Dermis lymphatic vessel endothelial cell (primary cell): Measurements from ENCODE around the gene PPL. TPM values are rescaled to one million over a fixed set of nuclear protein-coding genes. Genes with fewer than 3 reads are reported as not detected.

Source experiments
- total RNA-seq: library from RNA; depleted of rRNA; stranded (reverse); fragments of >200 nt; gene quantifications from 2 replicates; pipeline ENCODE4 v1.2.1, GENCODE V29; 2014

Gene PPL
- total RNA-seq: 2.5 and 3.2 TPM in 2 replicates

GRCh38 chr16:4936991-4937781, at the start of gene PPL:
PPL (minus strand) TSS chr16:4937148; CDS start chr16:4937045, 103 bp downstream.

GRCh38 chr16:4957720-4958509, 21.0 kb upstream of the PPL start, which contains the start of gene SEC14L5:
SEC14L5 (plus strand) TSS chr16:4958330; CDS start chr16:4959324, 994 bp downstream.

GRCh38 chr16:4846901-4847773, 89.8 kb downstream of the PPL start, which contains the start of the genes GLYR1 and UBN1:
GLYR1 (minus strand) TSS chr16:4847288; CDS start chr16:4847265, 23 bp downstream.
UBN1 (plus strand) TSS chr16:4847481; CDS start chr16:4852918, 5,437 bp downstream.

Other genes with a start within 250 kb of the PPL start
- 25.0 and 30.5 TPM in 2 replicates for gene NUDT16L1, start 243.6 kb downstream of the PPL start, total RNA-seq
- gene ANKS3, start 202.9 kb downstream of the PPL start, total RNA-seq: 12.9 and 13.1 TPM in 2 replicates
- gene DNAAF8, start 202.6 kb downstream of the PPL start, total RNA-seq: 0.17 and 0.33 TPM in 2 replicates
- 5.2 and 6.5 TPM in 2 replicates for gene ZNF500, start 170.0 kb downstream of the PPL start, total RNA-seq
- gene SEPTIN12, start 148.8 kb downstream of the PPL start, total RNA-seq: not detected in 2 replicates
- not detected in 2 replicates for gene SMIM22, start 141.8 kb downstream of the PPL start, total RNA-seq
- 26.6 and 26.9 TPM in 2 replicates for gene ROGDI, start 134.5 kb downstream of the PPL start, total RNA-seq
- gene GLYR1, start 89.9 kb downstream of the PPL start, total RNA-seq: 57.0 and 62.8 TPM in 2 replicates
- 17.7 and 20.5 TPM in 2 replicates for gene UBN1, start 89.7 kb downstream of the PPL start, total RNA-seq
- gene SEC14L5, start 21.2 kb upstream of the PPL start, total RNA-seq: under 0.01 and 0.11 TPM in 2 replicates
- gene NAGPA, start 96.8 kb upstream of the PPL start, total RNA-seq: 13.1 and 14.1 TPM in 2 replicates
- gene C16orf89, start 128.8 kb upstream of the PPL start, total RNA-seq: not detected in 2 replicates
- gene ALG1, start 134.7 kb upstream of the PPL start, total RNA-seq: 20.5 and 24.3 TPM in 2 replicates
- 5.9 and 6.9 TPM in 2 replicates for gene EEF2KMT, start 160.6 kb upstream of the PPL start, total RNA-seq